Smooth muscle cell (in vitro differentiated cells): ENCODE results near the gene HMGCL. TPM values are rescaled to one million over a fixed set of nuclear protein-coding genes. Genes with fewer than 3 reads are reported as not detected.

Source experiments
- DNase-seq: peaks from one replicate; lab custom pipeline; 2025; ENCODE audit not compliant: unreplicated experiment; lab: John Stamatoyannopoulos, UW
- H2AFZ ChIP-seq: fragments of 200-600 bp; sonication (generic); 2 replicates; pipeline ENCODE4 v1.6.0; 2016; ENCODE audit warnings: antibody characterized with exemption, low read depth, mild to moderate bottlenecking
- H3F3A ChIP-seq: fragments of 200-600 bp; sonication (generic); 2 replicates; pipeline ENCODE4 v1.6.0; 2017; ENCODE audit warnings: antibody characterized with exemption, low read depth
- H3K27ac ChIP-seq: fragments of 200-600 bp; sonication (generic); 2 replicates; pipeline ENCODE4 v1.5.1; 2016; ENCODE audit warnings: low read depth, mild to moderate bottlenecking
- H3K27me3 ChIP-seq: fragments of 200-600 bp; sonication (generic); 2 replicates; pipeline ENCODE4 v1.6.1; 2016; ENCODE audit warnings: low read depth, mild to moderate bottlenecking
- H3K36me3 ChIP-seq: fragments of 200-600 bp; sonication (generic); 2 replicates; pipeline ENCODE4 v1.5.1; 2016; ENCODE audit warnings: low read depth
- H3K4me1 ChIP-seq: fragments of 200-600 bp; sonication (generic); 2 replicates; pipeline ENCODE4 v1.5.1; 2016; ENCODE audit warnings: low read depth
- H3K4me2 ChIP-seq: fragments of 200-600 bp; sonication (generic); 2 replicates; pipeline ENCODE4 v1.6.0; 2016; ENCODE audit warnings: mild to moderate bottlenecking
- H3K4me3 ChIP-seq: fragments of 200-600 bp; sonication (generic); 2 replicates; pipeline ENCODE4 v1.5.1; 2016; ENCODE audit warnings: mild to moderate bottlenecking
- H3K79me2 ChIP-seq: fragments of 200-600 bp; sonication (generic); 2 replicates; pipeline ENCODE4 v1.6.0; 2016; ENCODE audit warnings: low read depth, mild to moderate bottlenecking
- H3K9ac ChIP-seq: fragments of 200-600 bp; sonication (generic); 2 replicates; pipeline ENCODE4 v1.6.0; 2016; ENCODE audit warnings: low read depth
- H3K9me3 ChIP-seq: fragments of 200-600 bp; sonication (generic); replicated peaks from 2 replicates; pipeline ENCODE4 v1.5.1; 2016; ENCODE audit warnings: low read depth
- H4K20me1 ChIP-seq: fragments of 200-600 bp; sonication (generic); 2 replicates; pipeline ENCODE4 v1.6.0; 2016; ENCODE audit warnings: low read depth
- CTCF ChIP-seq: fragments of 200-600 bp; sonication (generic); IDR thresholded peaks from 2 replicates; pipeline ENCODE4 v1.5.1; 2017; ENCODE audit warnings: borderline replicate concordance, mild to moderate bottlenecking, antibody characterized with exemption; ENCODE audit not compliant: insufficient read depth, poor library complexity, severe bottlenecking
- WGBS: methylation state at CpG from one replicate; pipeline ENCODE4 v1.1.7; 2016; ENCODE audit warnings: low lambda C conversion rate; 5-methylcytosine and 5-hydroxymethylcytosine counted together
- polyA plus RNA-seq: library from polyadenylated mRNA; unstranded; fragments of >200 nt; fragmentation: Nextera tagmentation; extraction: Ambion mirVana; gene quantifications from 2 replicates; pipeline ENCODE4 v1.2.1, GENCODE V29; 2016
- total RNA-seq: library from RNA; depleted of rRNA; stranded (reverse); fragments of >200 nt; gene quantifications from 2 replicates; pipeline ENCODE4 v1.2.3, GENCODE V29; 2014

The HMGCL gene
- 43.0 and 47.6 TPM in 2 replicates for total RNA-seq
- polyA plus RNA-seq: 46.5 and 51.2 TPM in 2 replicates

- H3K4me3 ChIP-seq: peak within 1 kb of the TSS; percentile 95
- no peaks in the 10 kb centered on the region for H3K9me3 ChIP-seq
- H3F3A ChIP-seq: no peaks in the 10 kb centered on the region
- H2AFZ ChIP-seq: peak within 1 kb of the TSS; percentile 80
- DNase-seq: peak; percentile 74
- peaks cover 8% of the 10 kb centered on the region for H3K4me1 ChIP-seq
- H4K20me1 ChIP-seq: no peaks in the 10 kb centered on the region
- peak within 1 kb of the TSS; percentile 94 for H3K4me2 ChIP-seq
- 1% methylated on average over 34 of the region's 42 CpGs for WGBS
- no peaks in the 10 kb centered on the region for H3K36me3 ChIP-seq
- no peak for TF ChIP-seq CTCF
- H3K27ac ChIP-seq: peak within 1 kb of the TSS; percentile 90
- no peaks in the 10 kb centered on the region for H3K27me3 ChIP-seq
- H3K9ac ChIP-seq: peak within 1 kb of the TSS; percentile 96
- peaks cover 12% of the 10 kb centered on the region for H3K79me2 ChIP-seq
Measured at GRCh38 chr1:23825076-23825761, at the start of gene HMGCL. Gene HMGCL (minus strand): TSS chr1:23825429. CDS start chr1:23825415, 14 bp downstream.

DNA sequence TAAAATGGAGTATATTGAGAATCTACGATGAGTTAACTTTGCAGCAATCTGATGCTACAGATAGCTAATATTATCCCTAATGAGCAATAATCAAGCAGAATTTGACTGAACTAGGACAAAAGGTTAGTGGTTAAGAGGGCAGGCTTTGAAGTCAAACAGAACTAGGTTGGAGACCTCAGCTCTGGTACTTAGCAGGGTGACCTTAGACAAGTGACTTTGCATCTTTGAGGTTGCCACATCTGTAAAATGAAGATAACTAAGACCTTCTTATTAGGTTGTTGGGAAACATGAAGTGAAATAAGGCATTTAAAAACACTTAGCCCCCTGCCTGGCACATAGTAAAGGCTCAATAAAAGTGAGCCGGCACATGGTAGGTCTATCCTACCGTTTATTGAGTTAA is 47.2 kb upstream of the HMGCL start:
- TF ChIP-seq CTCF: no peak
- Histone ChIP-seq H3K9me3 (no peaks in the 10 kb centered on the region), H3K79me2 (no peaks in the 10 kb centered on the region), H3F3A (no peaks in the 10 kb centered on the region), H3K27me3 (peaks cover 8% of the 10 kb centered on the region), H2AFZ (no peak overlapping the region), H3K9ac (no peak overlapping the region), H3K27ac (no peak overlapping the region), H3K36me3 (no peaks in the 10 kb centered on the region), H4K20me1 (no peaks in the 10 kb centered on the region), H3K4me2 (no peak overlapping the region), H3K4me1 (no peaks in the 10 kb centered on the region), H3K4me3 (no peak overlapping the region)
- 92% methylated on average over 3 of the region's 3 CpGs for WGBS
- DNase-seq: no peak

GRCh38 chr1:23869051-23869450 is 43.8 kb upstream of the HMGCL start:
- no peak overlapping the region for H3K4me3 ChIP-seq
- H3K4me1 ChIP-seq: no peaks in the 10 kb centered on the region
- H3K36me3 ChIP-seq: no peaks in the 10 kb centered on the region
- H3F3A ChIP-seq: no peaks in the 10 kb centered on the region
- H3K27me3 ChIP-seq: peaks cover 21% of the 10 kb centered on the region
- no peaks in the 10 kb centered on the region for H3K79me2 ChIP-seq
- H3K27ac ChIP-seq: no peak overlapping the region
- no peaks in the 10 kb centered on the region for H3K9me3 ChIP-seq
- H3K4me2 ChIP-seq: peak overlapping the region; percentile 96
- peak overlapping the region; percentile 92 for H2AFZ ChIP-seq
- no peak for DNase-seq
- no peaks in the 10 kb centered on the region for H4K20me1 ChIP-seq
- H3K9ac ChIP-seq: no peak overlapping the region
- 76% methylated on average over 9 of the region's 10 CpGs for WGBS
- no peak for TF ChIP-seq CTCF

- 52% methylated on average over 20 of the region's 20 CpGs for WGBS
- Histone ChIP-seq H3F3A (no peaks in the 10 kb centered on the region), H3K36me3 (no peaks in the 10 kb centered on the region), H2AFZ (peak overlapping the region; percentile 92), H4K20me1 (no peaks in the 10 kb centered on the region), H3K4me3 (peak overlapping the region; percentile 66), H3K79me2 (no peaks in the 10 kb centered on the region), H3K27me3 (peaks cover 21% of the 10 kb centered on the region), H3K4me1 (no peaks in the 10 kb centered on the region), H3K9ac (no peak overlapping the region), H3K27ac (no peak overlapping the region), H3K4me2 (peak overlapping the region; percentile 96), H3K9me3 (no peaks in the 10 kb centered on the region)
- TF ChIP-seq CTCF: no peak
- no peak for DNase-seq
Measured at GRCh38 chr1:23868557-23869016, 43.4 kb upstream of the HMGCL start.
